Calu3 (cell line): ENCODE results near the gene TLCD5. TPM values are rescaled to one million over a fixed set of nuclear protein-coding genes. Genes with fewer than 3 reads are reported as not detected.

ENCODE experiments used
- BruUV-seq: library from RNA; stranded (reverse); fragments of 400-500 nt; replicated peaks from 2 replicates; lab custom pipeline; 2021; lab: Mats Ljungman, UMichigan
- CTCF ChIA-PET: fragments of 300-600 bp; sonication (Branson Sonifier 250); formaldehyde crosslinking; loops from one replicate; lab custom pipeline; 2022; ENCODE audit warnings: antibody characterized with exemption; lab: Charles Lee
- DNase-seq: peaks from one replicate; pipeline ENCODE4 v3.0.0; 2022
- H3K27ac Mint-ChIP-seq: one replicate; pipeline ENCODE4 v1.8.0; 2022; ENCODE audit warnings: mixed read lengths; ENCODE audit not compliant: unreplicated experiment
- H3K27me3 Mint-ChIP-seq: one replicate; pipeline ENCODE4 v1.8.0; 2022; ENCODE audit warnings: mixed read lengths; ENCODE audit not compliant: unreplicated experiment
- H3K36me3 Mint-ChIP-seq: one replicate; pipeline ENCODE4 v1.8.0; 2022; ENCODE audit warnings: mild to moderate bottlenecking, moderate library complexity, mixed read lengths; ENCODE audit not compliant: insufficient read depth, unreplicated experiment
- H3K4me1 Mint-ChIP-seq: one replicate; pipeline ENCODE4 v1.8.0; 2022; ENCODE audit warnings: mild to moderate bottlenecking, low read depth, mixed read lengths; ENCODE audit not compliant: unreplicated experiment
- H3K4me3 Mint-ChIP-seq: one replicate; pipeline ENCODE4 v1.8.0; 2022; ENCODE audit warnings: mild to moderate bottlenecking, low read depth, moderate library complexity, mixed read lengths; ENCODE audit not compliant: unreplicated experiment
- H3K9me3 Mint-ChIP-seq: one replicate; pipeline ENCODE4 v1.8.0; 2022; ENCODE audit warnings: low read depth, mixed read lengths; ENCODE audit not compliant: unreplicated experiment
- intact Hi-C: fragments of 100-400 bp; cut with micrococcal nuclease; formaldehyde crosslinking; loops from one replicate; pipeline ENCODE4 v1.10.0; 2022; ENCODE audit not compliant: unreplicated experiment
- total RNA-seq: library from RNA; stranded (reverse); gene quantifications from 2 replicates; pipeline ENCODE4 v1.2.3, GENCODE V29; 2022
- TF ChIP-seq, protein P1 (sequence below): fragments of 200-600 bp; IDR thresholded peaks from one replicate; pipeline ENCODE4 v1.8.0; 2022; ENCODE audit warnings: antibody characterized with exemption; ENCODE audit not compliant: unreplicated experiment

Gene TLCD5
- total RNA-seq, 1 experiment from 2014 or later = 4.9 TPM

- Mint-ChIP-seq H3K27me3 (no peaks in the 10 kb centered on the region), H3K4me3 (no peak overlapping the region), H3K27ac (no peak overlapping the region), H3K4me1 (peaks cover 43% of the 10 kb centered on the region), H3K9me3 (no peaks in the 10 kb centered on the region), H3K36me3 (peaks cover 16% of the 10 kb centered on the region)
- CTCF ChIA-PET = no interaction called here
- DNase-seq = no peak
- intact Hi-C loops = no loop called here
- TF ChIP-seq, protein P1, sequence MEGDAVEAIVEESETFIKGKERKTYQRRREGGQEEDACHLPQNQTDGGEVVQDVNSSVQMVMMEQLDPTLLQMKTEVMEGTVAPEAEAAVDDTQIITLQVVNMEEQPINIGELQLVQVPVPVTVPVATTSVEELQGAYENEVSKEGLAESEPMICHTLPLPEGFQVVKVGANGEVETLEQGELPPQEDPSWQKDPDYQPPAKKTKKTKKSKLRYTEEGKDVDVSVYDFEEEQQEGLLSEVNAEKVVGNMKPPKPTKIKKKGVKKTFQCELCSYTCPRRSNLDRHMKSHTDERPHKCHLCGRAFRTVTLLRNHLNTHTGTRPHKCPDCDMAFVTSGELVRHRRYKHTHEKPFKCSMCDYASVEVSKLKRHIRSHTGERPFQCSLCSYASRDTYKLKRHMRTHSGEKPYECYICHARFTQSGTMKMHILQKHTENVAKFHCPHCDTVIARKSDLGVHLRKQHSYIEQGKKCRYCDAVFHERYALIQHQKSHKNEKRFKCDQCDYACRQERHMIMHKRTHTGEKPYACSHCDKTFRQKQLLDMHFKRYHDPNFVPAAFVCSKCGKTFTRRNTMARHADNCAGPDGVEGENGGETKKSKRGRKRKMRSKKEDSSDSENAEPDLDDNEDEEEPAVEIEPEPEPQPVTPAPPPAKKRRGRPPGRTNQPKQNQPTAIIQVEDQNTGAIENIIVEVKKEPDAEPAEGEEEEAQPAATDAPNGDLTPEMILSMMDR = no peak
- BruUV-seq = no TSS peak
These were observed 17.6 kb upstream of the TLCD5 start for GRCh38 chr11:120307476-120307875.

DNA sequence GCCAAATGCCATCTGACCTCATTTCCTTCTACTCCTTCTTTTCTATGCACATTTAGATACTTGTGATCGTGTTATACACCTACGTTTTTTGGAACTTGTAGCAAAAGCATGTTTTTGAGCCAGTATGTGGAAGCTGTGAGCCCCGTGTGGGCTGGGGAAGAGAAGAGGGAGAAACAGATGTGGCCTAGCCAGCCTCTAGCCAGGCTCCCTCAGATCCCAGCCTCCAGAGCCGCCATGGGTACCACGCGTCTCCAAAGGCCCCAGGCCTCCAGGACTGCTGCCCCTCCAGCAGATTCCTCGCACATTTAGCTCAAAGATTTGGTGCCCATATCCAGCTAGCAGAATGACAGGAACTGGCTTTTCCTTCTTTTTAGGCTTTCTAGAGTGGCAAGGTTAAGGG, 17.0 kb upstream of the TLCD5 start:
- intact Hi-C loops = no loop called here
- no TSS peak for BruUV-seq
- CTCF ChIA-PET = no interaction called here

GRCh38 chr11:120310870-120311269, 14.2 kb upstream of the TLCD5 start:
- H3K27ac Mint-ChIP-seq = no peak overlapping the region
- TF ChIP-seq, protein P1 = no peak
- no peak for DNase-seq
- CTCF ChIA-PET = no interaction called here
- intact Hi-C loops = no loop called here
- H3K9me3 Mint-ChIP-seq = no peaks in the 10 kb centered on the region
- no peaks in the 10 kb centered on the region for H3K27me3 Mint-ChIP-seq
- H3K4me1 Mint-ChIP-seq = peaks cover 12% of the 10 kb centered on the region
- H3K36me3 Mint-ChIP-seq = no peaks in the 10 kb centered on the region
- no peak overlapping the region for H3K4me3 Mint-ChIP-seq
- BruUV-seq = no TSS peak

More for the DNA sequence above, 17.0 kb upstream of the TLCD5 start:
- H3K27ac Mint-ChIP-seq = no peak overlapping the region
- peaks cover 38% of the 10 kb centered on the region for H3K4me1 Mint-ChIP-seq
- H3K36me3 Mint-ChIP-seq = peaks cover 15% of the 10 kb centered on the region
- TF ChIP-seq, protein P1 = no peak
- H3K27me3 Mint-ChIP-seq = no peaks in the 10 kb centered on the region
- H3K9me3 Mint-ChIP-seq = no peaks in the 10 kb centered on the region
- H3K4me3 Mint-ChIP-seq = no peak overlapping the region
- no peak for DNase-seq

- no peaks in the 10 kb centered on the region for H3K27me3 Mint-ChIP-seq
- H3K4me3 Mint-ChIP-seq = no peak overlapping the region
- no TSS peak for BruUV-seq
- DNase-seq = no peak
- H3K27ac Mint-ChIP-seq = no peak overlapping the region
- intact Hi-C loops = no loop called here
- CTCF ChIA-PET = no interaction called here
- H3K4me1 Mint-ChIP-seq = peaks cover 20% of the 10 kb centered on the region
- TF ChIP-seq, protein P1 = no peak
- H3K9me3 Mint-ChIP-seq = no peaks in the 10 kb centered on the region
- H3K36me3 Mint-ChIP-seq = peaks cover 5% of the 10 kb centered on the region
These were observed 10.2 kb upstream of the TLCD5 start for GRCh38 chr11:120314861-120315260.
